PC-9 (cell line): ENCODE results near the gene PFKFB3. TPM values are rescaled to one million over a fixed set of nuclear protein-coding genes. Genes with fewer than 3 reads are reported as not detected.

Source experiments
- BruUV-seq: library from RNA; stranded (reverse); fragments of 400-500 nt; replicated peaks from 2 replicates; lab custom pipeline; 2021; lab: Mats Ljungman, UMichigan
- CTCF ChIA-PET: fragments of 300-600 bp; sonication (Branson Sonifier 250); formaldehyde crosslinking; loops from one replicate; lab custom pipeline; 2022; ENCODE audit warnings: antibody characterized with exemption; lab: Charles Lee
- POLR2A ChIA-PET: fragments of 300-600 bp; sonication (Branson Sonifier 250); formaldehyde crosslinking; loops from one replicate; lab custom pipeline; 2022; ENCODE audit warnings: antibody characterized with exemption; ENCODE audit not compliant: unreplicated experiment; lab: Charles Lee
- DNase-seq, 2 experiments: peaks; one replicate each; pipeline versions ENCODE4 v3.0.0 to v3.0.0-alpha.2; 2015 to 2022; ENCODE audit warnings: mixed read lengths in 1 of 2
- H2AFZ ChIP-seq: fragments of 200-600 bp; sonication (generic); 2 replicates; pipeline ENCODE4 v1.8.1; 2017; ENCODE audit warnings: antibody characterized with exemption
- H3F3A ChIP-seq: fragments of 200-600 bp; sonication (generic); 2 replicates; pipeline ENCODE4 v1.8.1; 2017; ENCODE audit warnings: antibody characterized with exemption, mild to moderate bottlenecking, low read depth; ENCODE audit not compliant: insufficient read depth
- H3K27ac ChIP-seq: fragments of 200-600 bp; sonication (generic); 2 replicates; pipeline ENCODE4 v1.6.1; 2016; ENCODE audit warnings: mixed run types
- H3K27me3 ChIP-seq: fragments of 200-600 bp; sonication (generic); 2 replicates; pipeline ENCODE4 v1.6.1; 2016; ENCODE audit warnings: low read depth, mixed run types; ENCODE audit not compliant: insufficient read depth
- H3K36me3 ChIP-seq: fragments of 200-600 bp; sonication (generic); 2 replicates; pipeline ENCODE4 v1.6.1; 2016; ENCODE audit warnings: low read depth, mixed run types
- H3K4me1 ChIP-seq: fragments of 200-600 bp; sonication (generic); replicated peaks from 2 replicates; pipeline ENCODE4 v1.6.1; 2016; ENCODE audit warnings: mixed run types; ENCODE audit not compliant: insufficient read depth
- H3K4me2 ChIP-seq: fragments of 200-600 bp; sonication (generic); 2 replicates; pipeline ENCODE4 v1.6.1; 2017; ENCODE audit warnings: mixed run types
- H3K4me3 ChIP-seq: fragments of 200-600 bp; sonication (generic); 2 replicates; pipeline ENCODE4 v1.6.1; 2016; ENCODE audit warnings: mixed run types
- H3K79me2 ChIP-seq: fragments of 200-600 bp; sonication (generic); 2 replicates; pipeline ENCODE4 v1.6.1; 2017; ENCODE audit warnings: low read depth, mixed run types
- H3K9me2 ChIP-seq: fragments of 200-600 bp; sonication (generic); 2 replicates; pipeline ENCODE4 v1.8.1; 2017; ENCODE audit warnings: mild to moderate bottlenecking; ENCODE audit not compliant: insufficient read depth
- H3K9me3 ChIP-seq: fragments of 200-600 bp; sonication (generic); 2 replicates; pipeline ENCODE4 v1.8.1; 2016; ENCODE audit warnings: low read depth; ENCODE audit not compliant: insufficient read depth
- H4K20me1 ChIP-seq: fragments of 200-600 bp; sonication (generic); 2 replicates; pipeline ENCODE4 v1.8.1; 2017; ENCODE audit not compliant: insufficient read depth
- CTCF ChIP-seq: fragments of 200-600 bp; sonication (generic); conservative IDR thresholded peaks from 2 replicates; pipeline ENCODE4 v1.6.1; 2017; ENCODE audit warnings: mixed run types, antibody characterized with exemption, mild to moderate bottlenecking, moderate library complexity
- EZH2 ChIP-seq: fragments of 200-600 bp; sonication (generic); IDR thresholded peaks from 2 replicates; pipeline ENCODE4 v1.8.0; 2017; ENCODE audit warnings: antibody characterized with exemption, low read depth
- intact Hi-C: fragments of 100-400 bp; cut with micrococcal nuclease; formaldehyde crosslinking; loops from one replicate; pipeline ENCODE4 v1.10.0; 2022; ENCODE audit not compliant: unreplicated experiment
- total RNA-seq: library from RNA; stranded (reverse); gene quantifications from 2 replicates; pipeline ENCODE4 v1.2.3, GENCODE V29; 2021

Gene PFKFB3
- total RNA-seq, 1 experiment from 2014 or later: 37.8 TPM

- TF ChIP-seq EZH2 (no peak), CTCF (no peak)
- Histone ChIP-seq H3K36me3 (no peaks in the 10 kb centered on the region), H3K79me2 (no peaks in the 10 kb centered on the region), H3K27ac (no peak overlapping the region), H3K4me3 (no peak overlapping the region), H2AFZ (no peak overlapping the region), H3K4me2 (no peak overlapping the region), H4K20me1 (no peaks in the 10 kb centered on the region), H3K4me1 (no peaks in the 10 kb centered on the region), H3F3A (no peaks in the 10 kb centered on the region), H3K27me3 (no peaks in the 10 kb centered on the region), H3K9me2 (no peaks in the 10 kb centered on the region), H3K9me3 (no peaks in the 10 kb centered on the region)
- CTCF ChIA-PET: no interaction called here
- POLR2A ChIA-PET: no interaction called here
- intact Hi-C loops: no loop called here
- DNase-seq: no peak
- no TSS peak for BruUV-seq
Measured at GRCh38 chr10:6230315-6230714, 27.6 kb downstream of the PFKFB3 start.

- Histone ChIP-seq H3K4me3 (no peak overlapping the region), H3K9me3 (no peaks in the 10 kb centered on the region), H4K20me1 (no peaks in the 10 kb centered on the region), H2AFZ (no peak overlapping the region), H3K27me3 (no peaks in the 10 kb centered on the region), H3K4me1 (no peaks in the 10 kb centered on the region), H3K36me3 (no peaks in the 10 kb centered on the region), H3F3A (no peaks in the 10 kb centered on the region), H3K4me2 (no peak overlapping the region), H3K79me2 (no peaks in the 10 kb centered on the region), H3K9me2 (no peaks in the 10 kb centered on the region), H3K27ac (no peak overlapping the region)
- TF ChIP-seq EZH2 (no peak), CTCF (no peak)
- no peak for DNase-seq
- POLR2A ChIA-PET: no interaction called here
- BruUV-seq: no TSS peak
- intact Hi-C loops: no loop called here
- CTCF ChIA-PET: no interaction called here
Measured at GRCh38 chr10:6231146-6231545, 28.4 kb downstream of the PFKFB3 start.

GRCh38 chr10:6231730-6232129 is 29.0 kb downstream of the PFKFB3 start:
- no peaks in the 10 kb centered on the region for H3K9me2 ChIP-seq
- no peak overlapping the region for H3K27ac ChIP-seq
- H3K79me2 ChIP-seq: no peaks in the 10 kb centered on the region
- no peak overlapping the region for H3K4me3 ChIP-seq
- POLR2A ChIA-PET: no interaction called here
- no peak for TF ChIP-seq EZH2
- TF ChIP-seq CTCF: no peak
- H3K27me3 ChIP-seq: no peaks in the 10 kb centered on the region
- no peaks in the 10 kb centered on the region for H4K20me1 ChIP-seq
- no peak overlapping the region for H2AFZ ChIP-seq
- H3K4me1 ChIP-seq: no peaks in the 10 kb centered on the region
- no peaks in the 10 kb centered on the region for H3K36me3 ChIP-seq
- CTCF ChIA-PET: no interaction called here
- no peak overlapping the region for H3K4me2 ChIP-seq
- H3K9me3 ChIP-seq: no peaks in the 10 kb centered on the region
- no TSS peak for BruUV-seq
- H3F3A ChIP-seq: no peaks in the 10 kb centered on the region
- intact Hi-C loops: no loop called here
- no peak for DNase-seq
